ENCODE data around the gene SUCLA2. TPM values are rescaled to one million over a fixed set of nuclear protein-coding genes. Genes with fewer than 3 reads are reported as not detected.

The SUCLA2 gene
- polyA plus RNA-seq, 3 donors = 15.0 to 37.2 (median 34.3) TPM

GRCh38 chr13:47930649-47931165 lies 70.4 kb downstream of the SUCLA2 start:
- no peak overlapping the region for H3K9ac ChIP-seq (ENCODE audit: insufficient read depth, low read length, poor library complexity, severe bottlenecking)
- no peak overlapping the region for H2AFZ ChIP-seq (ENCODE audit: insufficient read depth, low read depth, low read length, poor library complexity, severe bottlenecking)
- H3K9me3 Mint-ChIP-seq = peaks cover 0 to 2% (median 0%) of the 10 kb centered on the region in 7 donors
- H3K27ac Mint-ChIP-seq = peak overlapping the region in 1 of 7 donors; percentile 13
- no peaks in the 10 kb centered on the region for H3K36me3 Mint-ChIP-seq
- no peak overlapping the region for H3K4me3 ChIP-seq (replicated peaks in 1 of 3; ENCODE audit: low read depth in 2 of 3, low read length in 3 of 3)
- H3K9me3 ChIP-seq (replicated peaks in 1 of 2; ENCODE audit: control insufficient read depth in 1 of 2, insufficient read depth in 1 of 2, low read length in 2 of 2) = no peaks in the 10 kb centered on the region
- peaks cover 0 to 6% (median 2%) of the 10 kb centered on the region in 3 donors for H3K27me3 Mint-ChIP-seq (ENCODE audit: low read depth in 3 of 3)
- no peaks in the 10 kb centered on the region for H3K79me2 ChIP-seq (ENCODE audit: insufficient read depth, low read length)
- no peak overlapping the region for H3K4me2 ChIP-seq (replicated peaks; ENCODE audit: extremely low read depth, low read length, poor library complexity, severe bottlenecking)
- TF ChIP-seq CTCF (IDR thresholded peaks at IDR 0.05) = no peak
- no CpG with 5 or more reads among the region's 1 CpG for WGBS (ENCODE audit: insufficient coverage)
- H3K4me3 Mint-ChIP-seq = no peak overlapping the region
- no peaks in the 10 kb centered on the region for H4K20me1 ChIP-seq (ENCODE audit: insufficient read depth, low read length)
- peaks cover 8 to 10% of the 10 kb centered on the region in 2 donors for H3K4me1 ChIP-seq (ENCODE audit: control insufficient read depth in 1 of 2, insufficient read depth in 2 of 2, low read length in 2 of 2)
- no peak overlapping the region for H3K27ac ChIP-seq (ENCODE audit: low read depth in 1 of 2, low read length in 2 of 2)
- peaks cover 18% of the 10 kb centered on the region for H3K4me1 Mint-ChIP-seq
- no peaks in the 10 kb centered on the region for H3K27me3 ChIP-seq (ENCODE audit: control insufficient read depth in 2 of 2, insufficient read depth in 2 of 2, low read length in 2 of 2)
- intact Hi-C loops (cut with micrococcal nuclease) = no loop called here
- no peaks in the 10 kb centered on the region for H3K36me3 ChIP-seq (replicated peaks in 1 of 2; ENCODE audit: control insufficient read depth in 1 of 2, insufficient read depth in 2 of 2, low read length in 2 of 2)
- no peak for DNase-seq

GRCh38 chr13:47929156-47929555 lies 71.9 kb downstream of the SUCLA2 start:
- Histone ChIP-seq H3K27ac (ENCODE audit: low read depth in 1 of 2, low read length in 2 of 2) (no peak overlapping the region), H2AFZ (ENCODE audit: insufficient read depth, low read depth, low read length, poor library complexity, severe bottlenecking) (no peak overlapping the region), H4K20me1 (ENCODE audit: insufficient read depth, low read length) (no peaks in the 10 kb centered on the region), H3K27me3 (ENCODE audit: control insufficient read depth in 2 of 2, insufficient read depth in 2 of 2, low read length in 2 of 2) (no peaks in the 10 kb centered on the region), H3K4me2 (replicated peaks; ENCODE audit: extremely low read depth, low read length, poor library complexity, severe bottlenecking) (no peak overlapping the region), H3K36me3 (replicated peaks in 1 of 2; ENCODE audit: control insufficient read depth in 1 of 2, insufficient read depth in 2 of 2, low read length in 2 of 2) (no peaks in the 10 kb centered on the region), H3K9me3 (replicated peaks in 1 of 2; ENCODE audit: control insufficient read depth in 1 of 2, insufficient read depth in 1 of 2, low read length in 2 of 2) (no peaks in the 10 kb centered on the region), H3K4me1 (ENCODE audit: control insufficient read depth in 1 of 2, insufficient read depth in 2 of 2, low read length in 2 of 2) (peaks cover 8 to 9% of the 10 kb centered on the region in 2 donors), H3K79me2 (ENCODE audit: insufficient read depth, low read length) (no peaks in the 10 kb centered on the region), H3K9ac (ENCODE audit: insufficient read depth, low read length, poor library complexity, severe bottlenecking) (no peak overlapping the region), H3K4me3 (replicated peaks in 1 of 3; ENCODE audit: low read depth in 2 of 3, low read length in 3 of 3) (no peak overlapping the region)
- Mint-ChIP-seq H3K27ac (no peak overlapping the region), H3K27me3 (ENCODE audit: low read depth in 3 of 3) (peaks cover 0 to 6% (median 2%) of the 10 kb centered on the region in 3 donors), H3K4me1 (peaks cover 15% of the 10 kb centered on the region), H3K36me3 (no peaks in the 10 kb centered on the region), H3K9me3 (peaks cover 0 to 2% (median 0%) of the 10 kb centered on the region in 7 donors), H3K4me3 (no peak overlapping the region)
- no peak for DNase-seq
- intact Hi-C loops (cut with micrococcal nuclease) = no loop called here
- 100% methylated on average over 1 of the region's 3 CpGs for WGBS (ENCODE audit: insufficient coverage)
- no peak for TF ChIP-seq CTCF (IDR thresholded peaks at IDR 0.05)
